ENCODE data around the gene B3GAT3.
A peak's percentile ranks its signal among the peaks of the same experiment; 100 is the strongest.

- TF ChIP-seq, protein P1, sequence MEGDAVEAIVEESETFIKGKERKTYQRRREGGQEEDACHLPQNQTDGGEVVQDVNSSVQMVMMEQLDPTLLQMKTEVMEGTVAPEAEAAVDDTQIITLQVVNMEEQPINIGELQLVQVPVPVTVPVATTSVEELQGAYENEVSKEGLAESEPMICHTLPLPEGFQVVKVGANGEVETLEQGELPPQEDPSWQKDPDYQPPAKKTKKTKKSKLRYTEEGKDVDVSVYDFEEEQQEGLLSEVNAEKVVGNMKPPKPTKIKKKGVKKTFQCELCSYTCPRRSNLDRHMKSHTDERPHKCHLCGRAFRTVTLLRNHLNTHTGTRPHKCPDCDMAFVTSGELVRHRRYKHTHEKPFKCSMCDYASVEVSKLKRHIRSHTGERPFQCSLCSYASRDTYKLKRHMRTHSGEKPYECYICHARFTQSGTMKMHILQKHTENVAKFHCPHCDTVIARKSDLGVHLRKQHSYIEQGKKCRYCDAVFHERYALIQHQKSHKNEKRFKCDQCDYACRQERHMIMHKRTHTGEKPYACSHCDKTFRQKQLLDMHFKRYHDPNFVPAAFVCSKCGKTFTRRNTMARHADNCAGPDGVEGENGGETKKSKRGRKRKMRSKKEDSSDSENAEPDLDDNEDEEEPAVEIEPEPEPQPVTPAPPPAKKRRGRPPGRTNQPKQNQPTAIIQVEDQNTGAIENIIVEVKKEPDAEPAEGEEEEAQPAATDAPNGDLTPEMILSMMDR (IDR thresholded peaks at IDR 0.05 in 2 of 3, conservative IDR thresholded peaks at IDR 0.05 in 1 of 3; ENCODE audit: borderline replicate concordance in 1 of 3, insufficient read depth in 1 of 3, low read depth in 2 of 3, low read length in 2 of 3), result no peak
- TF ChIP-seq POLR2AphosphoS5 (IDR thresholded peaks at IDR 0.05; ENCODE audit: low read depth, low read length) (peak; percentile 97), ZNF274 (IDR thresholded peaks at IDR 0.05; ENCODE audit: low read depth, low read length) (no peak), YY1 (IDR thresholded peaks at IDR 0.05; ENCODE audit: extremely low read depth, insufficient replicate concordance, low read depth, low read length) (peak; percentile 77), EZH2 (IDR thresholded peaks at IDR 0.05) (no peak)
- TF ChIP-seq, protein P2, sequence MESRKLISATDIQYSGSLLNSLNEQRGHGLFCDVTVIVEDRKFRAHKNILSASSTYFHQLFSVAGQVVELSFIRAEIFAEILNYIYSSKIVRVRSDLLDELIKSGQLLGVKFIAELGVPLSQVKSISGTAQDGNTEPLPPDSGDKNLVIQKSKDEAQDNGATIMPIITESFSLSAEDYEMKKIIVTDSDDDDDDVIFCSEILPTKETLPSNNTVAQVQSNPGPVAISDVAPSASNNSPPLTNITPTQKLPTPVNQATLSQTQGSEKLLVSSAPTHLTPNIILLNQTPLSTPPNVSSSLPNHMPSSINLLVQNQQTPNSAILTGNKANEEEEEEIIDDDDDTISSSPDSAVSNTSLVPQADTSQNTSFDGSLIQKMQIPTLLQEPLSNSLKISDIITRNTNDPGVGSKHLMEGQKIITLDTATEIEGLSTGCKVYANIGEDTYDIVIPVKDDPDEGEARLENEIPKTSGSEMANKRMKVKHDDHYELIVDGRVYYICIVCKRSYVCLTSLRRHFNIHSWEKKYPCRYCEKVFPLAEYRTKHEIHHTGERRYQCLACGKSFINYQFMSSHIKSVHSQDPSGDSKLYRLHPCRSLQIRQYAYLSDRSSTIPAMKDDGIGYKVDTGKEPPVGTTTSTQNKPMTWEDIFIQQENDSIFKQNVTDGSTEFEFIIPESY (IDR thresholded peaks at IDR 0.05; ENCODE audit: extremely low read depth, insufficient replicate concordance, low read length), result peak; percentile 67
These were observed 30.2 kb downstream of the B3GAT3 start, which contains the start of gene TUT1 for GRCh38 chr11:62591448-62592145.
